GM18511 (cell line): ENCODE results near the gene HINFP.
A peak's percentile ranks its signal among the peaks of the same experiment; 100 is the strongest.
"Not testable (repeated sequence)": the region's sequence is repeated elsewhere in the genome, so short reads cannot be mapped to it uniquely, and the experiment has no call there.

Source experiments
- ATAC-seq: cut with Tn5 transposase; IDR thresholded peaks from one replicate; pipeline ENCODE4 v1.9.1; 2021; ENCODE audit warnings: mild to moderate bottlenecking, moderate library complexity; ENCODE audit not compliant: unreplicated experiment

Gene HINFP

GRCh38 chr11:119116601-119117000, 4.8 kb upstream of the HINFP start:
- ATAC-seq = no peak

DNA sequence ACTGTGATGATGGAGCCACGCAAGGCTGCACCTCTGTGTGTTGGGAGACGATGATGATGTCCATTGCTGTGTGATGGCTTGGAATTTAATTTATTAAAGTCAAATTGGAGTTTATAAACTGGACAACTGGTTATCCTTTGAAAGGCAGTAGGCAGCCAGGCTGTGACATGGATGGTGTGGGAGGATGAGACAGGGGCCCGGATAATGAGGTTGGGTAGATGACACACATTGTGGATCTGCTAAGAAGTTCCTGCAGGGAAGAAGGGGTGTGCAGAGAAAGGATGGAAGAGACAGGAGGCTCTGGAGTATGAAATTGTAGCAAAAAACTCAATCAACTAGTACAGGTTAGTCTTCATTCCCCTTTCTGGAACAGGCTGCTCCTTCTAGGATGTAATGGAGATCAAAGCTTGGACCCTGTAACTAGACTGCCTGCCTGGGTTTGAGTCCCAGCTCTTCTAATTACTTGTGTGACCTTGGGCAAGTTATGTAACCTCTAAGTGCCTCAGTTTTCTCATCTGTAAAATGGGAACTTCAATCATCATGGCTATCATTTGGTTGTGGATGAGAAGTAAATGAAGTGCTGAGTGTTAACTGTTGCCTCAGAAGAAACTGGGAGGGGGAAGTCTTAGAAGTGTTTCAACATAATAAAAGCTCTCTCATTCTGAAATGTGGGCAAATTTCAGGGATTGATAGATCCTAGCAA, 4.2 kb upstream of the HINFP start:
- ATAC-seq = no peak

DNA sequence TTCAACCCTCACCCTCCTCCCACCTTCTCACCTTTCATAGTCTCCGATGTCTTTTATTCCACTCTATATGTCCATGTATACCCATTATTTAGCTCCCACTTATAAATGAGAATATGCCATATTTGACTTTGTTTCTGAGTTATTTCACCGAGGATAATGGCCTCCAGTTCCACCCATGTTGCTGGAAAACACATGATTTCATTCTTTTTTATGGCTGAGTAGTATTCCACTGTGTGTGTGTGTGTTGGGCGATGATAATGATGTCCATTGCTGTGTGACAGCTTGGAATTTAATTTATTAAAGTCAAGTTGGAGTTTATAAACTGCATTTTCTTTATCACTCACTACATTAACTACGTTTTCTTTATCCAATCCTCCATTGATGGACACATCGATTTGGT, 3.2 kb upstream of the HINFP start:
- ATAC-seq = no peak

GRCh38 chr11:119118946-119119345, 2.4 kb upstream of the HINFP start:
- ATAC-seq = no peak

- ATAC-seq = no peak
Measured at GRCh38 chr11:119120639-119121007, 757 bp upstream of the HINFP start.

- no peak for ATAC-seq
Measured at GRCh38 chr11:119121811-119122124, 388 bp downstream of the HINFP start.

DNA sequence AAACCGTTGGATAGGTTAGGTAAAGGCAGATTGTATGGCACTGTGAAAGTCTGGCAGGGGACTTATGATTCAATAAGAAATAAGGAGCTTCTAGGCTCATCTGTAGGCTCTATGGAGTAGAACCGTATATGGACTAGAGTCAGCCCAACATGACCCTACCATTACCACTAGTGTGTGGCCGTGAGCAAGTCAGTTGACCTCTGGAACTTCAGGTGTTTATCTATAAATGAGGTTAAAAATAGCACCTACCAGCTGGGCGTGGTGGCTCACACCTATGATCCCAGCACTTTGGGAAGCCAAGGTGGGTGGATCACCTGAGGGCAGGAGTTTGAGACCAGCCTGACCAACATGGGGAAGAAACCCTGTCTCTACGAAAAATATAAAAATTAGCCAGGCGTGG, 4.4 kb downstream of the HINFP start:
- ATAC-seq = no peak

- ATAC-seq = no peak
Measured at GRCh38 chr11:119126675-119127268, 5.4 kb downstream of the HINFP start.

DNA sequence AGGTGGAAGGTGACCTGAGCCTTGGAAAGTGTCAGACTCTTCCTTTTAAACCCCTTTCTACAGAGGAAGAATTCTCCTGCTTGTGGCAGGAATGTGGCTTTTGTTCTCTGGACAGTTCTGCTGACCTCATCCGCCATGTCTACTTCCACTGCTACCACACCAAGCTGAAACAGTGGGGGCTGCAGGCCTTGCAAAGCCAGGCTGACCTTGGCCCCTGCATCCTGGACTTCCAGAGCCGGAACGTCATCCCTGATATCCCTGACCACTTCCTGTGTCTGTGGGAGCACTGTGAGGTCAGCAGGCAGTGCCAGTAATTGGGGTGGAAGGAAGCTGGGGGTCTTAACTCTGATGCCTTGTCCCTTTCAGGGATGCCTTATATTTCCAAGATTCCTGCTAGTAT, 9.3 kb downstream of the HINFP start:
- no peak for ATAC-seq

DNA sequence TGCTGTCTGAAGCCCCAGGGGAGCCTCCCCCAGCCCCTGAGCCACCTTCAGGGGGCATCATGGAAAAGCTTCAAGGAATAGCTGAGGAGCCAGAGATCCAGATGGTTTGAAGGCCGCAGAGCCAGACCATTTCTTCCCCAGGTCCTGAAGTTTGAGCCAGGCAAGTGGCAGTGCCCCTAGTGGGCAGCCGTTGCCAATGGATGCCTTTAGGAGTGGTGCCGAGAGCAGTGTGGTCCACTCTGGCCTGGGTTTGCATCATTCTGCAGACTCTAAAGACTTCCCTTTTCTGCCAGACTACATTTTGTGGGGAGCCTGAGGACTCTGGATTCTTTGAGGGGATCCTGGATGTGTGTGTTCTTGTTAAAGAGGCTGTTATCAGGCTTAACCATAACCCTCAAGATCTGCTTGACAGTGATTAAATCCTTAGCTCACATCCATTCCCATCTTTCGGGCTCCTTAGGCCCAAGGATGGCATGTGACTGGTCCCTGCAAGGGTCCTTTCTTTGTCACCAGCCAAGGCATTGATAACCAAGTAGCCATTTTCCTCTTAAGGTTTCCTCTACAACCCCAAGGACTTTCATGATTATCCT, 13.1 kb downstream of the HINFP start:
- ATAC-seq = no peak

- not testable (repeated sequence) for ATAC-seq
Measured at GRCh38 chr11:119139276-119139675, 17.9 kb downstream of the HINFP start.

- ATAC-seq = peak; percentile 61
Measured at GRCh38 chr11:119144825-119145486, 23.6 kb downstream of the HINFP start.

GRCh38 chr11:119145551-119145950, 24.2 kb downstream of the HINFP start:
- no peak for ATAC-seq

DNA sequence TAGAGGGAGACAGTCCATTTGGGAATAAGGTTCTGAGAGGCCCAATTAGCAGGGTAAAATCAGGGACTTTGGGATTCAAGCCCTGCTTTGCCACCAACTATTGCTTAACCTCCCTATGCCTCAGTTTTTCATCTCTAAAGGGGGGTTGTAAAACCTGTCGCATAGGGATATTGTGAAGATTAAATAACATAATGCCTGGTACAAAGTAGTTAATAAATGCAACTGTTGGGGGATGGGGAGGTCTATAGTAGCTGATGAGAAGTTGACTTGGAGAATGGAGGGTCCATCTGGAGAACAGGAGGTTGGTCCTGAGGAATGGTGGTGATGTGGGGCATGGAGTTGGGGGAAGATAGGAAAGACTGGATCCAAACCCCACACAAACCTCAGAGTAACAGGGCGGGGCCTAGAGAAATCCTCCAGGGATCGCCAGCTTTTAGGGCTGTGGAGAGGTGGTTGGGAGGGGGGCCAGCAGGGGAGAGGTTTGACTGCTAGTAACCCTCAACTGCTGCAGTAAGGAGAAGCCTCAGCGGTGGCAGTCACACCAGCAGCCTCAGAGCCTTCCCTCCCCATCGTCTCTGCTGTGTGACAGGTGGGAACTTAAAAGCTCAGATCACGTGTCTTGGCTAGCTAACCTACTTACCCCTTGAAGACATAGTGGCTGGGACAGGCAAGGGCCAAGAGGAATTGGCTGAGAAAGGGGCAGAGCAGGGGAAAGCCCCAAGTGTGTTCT, 26.4 kb downstream of the HINFP start:
- no peak for ATAC-seq

GRCh38 chr11:119148720-119149017, 27.3 kb downstream of the HINFP start:
- no peak for ATAC-seq

DNA sequence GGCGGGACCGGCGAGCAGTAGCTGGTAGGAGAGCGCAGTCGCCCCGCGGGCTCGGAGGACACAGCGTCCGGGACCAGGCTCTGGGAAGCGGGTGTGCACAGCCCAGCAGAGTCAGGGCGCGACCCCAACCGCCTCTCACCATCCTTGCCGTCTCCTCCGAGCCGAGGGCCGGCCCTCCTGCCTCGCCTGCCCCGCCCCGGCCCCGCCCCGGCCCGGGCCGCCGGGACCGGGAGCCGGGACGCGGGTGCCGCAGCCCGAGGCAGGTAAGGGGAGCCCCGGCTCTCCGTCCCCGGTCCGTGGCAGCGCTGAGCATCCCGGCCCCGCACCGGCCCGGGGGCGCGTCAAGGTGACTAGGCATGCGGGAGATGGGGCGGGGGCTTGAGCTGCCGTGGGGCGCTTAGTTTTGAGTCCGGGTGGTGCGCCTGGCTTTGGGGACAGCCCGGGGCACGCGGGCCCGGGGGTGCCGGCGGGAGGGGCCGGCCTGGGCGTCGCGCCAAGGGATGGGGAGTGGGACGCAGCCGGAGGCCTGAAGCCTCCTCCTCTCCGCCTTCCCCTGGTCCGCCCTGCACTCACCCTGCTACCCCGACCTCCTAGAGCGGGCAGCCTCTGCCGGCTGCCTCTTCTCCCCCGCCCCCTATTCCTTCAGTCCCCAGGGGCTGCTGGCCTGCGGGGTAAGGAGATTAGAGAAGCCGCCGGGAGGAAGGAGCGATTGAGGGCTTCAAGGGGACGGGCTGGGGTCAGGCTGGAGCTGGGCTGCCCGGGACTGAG, 27.8 kb downstream of the HINFP start, which contains the start of gene ABCG4:
Gene ABCG4, plus strand, starts transcription at position 35 of the 768 bp plus-strand sequence. CDS start 914 bp downstream, outside the sequence.
- ATAC-seq = no peak

DNA sequence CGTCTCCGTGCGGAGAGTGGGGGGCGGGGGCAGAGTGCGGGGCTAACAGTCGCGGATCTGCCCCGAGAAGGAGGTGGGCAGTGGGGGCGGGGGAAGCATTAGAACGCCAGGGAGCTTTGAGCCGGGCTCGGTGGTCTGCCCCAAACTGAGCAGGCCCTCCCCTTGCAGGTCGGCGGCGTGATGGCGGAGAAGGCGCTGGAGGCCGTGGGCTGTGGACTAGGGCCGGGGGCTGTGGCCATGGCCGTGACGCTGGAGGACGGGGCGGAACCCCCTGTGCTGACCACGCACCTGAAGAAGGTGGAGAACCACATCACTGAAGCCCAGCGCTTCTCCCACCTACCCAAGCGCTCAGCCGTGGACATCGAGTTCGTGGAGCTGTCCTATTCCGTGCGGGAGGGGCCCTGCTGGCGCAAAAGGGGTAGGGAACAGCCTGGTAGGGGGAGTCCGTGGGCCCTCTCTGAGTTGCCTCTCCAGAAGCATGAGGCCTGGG, 28.5 kb downstream of the HINFP start:
- ATAC-seq = no peak

DNA sequence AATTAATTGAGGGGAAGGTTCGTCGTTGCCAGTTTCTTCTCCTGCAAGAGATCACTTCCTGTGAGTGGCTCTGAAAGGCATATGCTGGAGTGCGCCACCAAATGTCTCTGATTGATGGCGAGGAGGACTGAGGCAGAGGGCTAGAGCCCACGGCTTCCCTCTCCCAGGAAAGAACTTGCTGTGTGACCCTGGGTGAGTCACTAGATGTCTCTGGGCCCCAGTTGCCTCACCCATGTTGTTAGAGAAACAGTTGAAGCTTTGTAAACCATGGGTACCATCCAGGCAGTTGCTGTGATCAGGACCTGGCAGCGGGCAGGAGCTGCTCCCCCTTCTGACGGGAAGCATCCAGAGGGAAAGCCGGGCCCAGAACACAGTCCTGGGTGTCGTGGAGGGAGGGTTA, 30.7 kb downstream of the HINFP start:
- no peak for ATAC-seq

GRCh38 chr11:119152604-119153003, 31.2 kb downstream of the HINFP start:
- no peak for ATAC-seq

DNA sequence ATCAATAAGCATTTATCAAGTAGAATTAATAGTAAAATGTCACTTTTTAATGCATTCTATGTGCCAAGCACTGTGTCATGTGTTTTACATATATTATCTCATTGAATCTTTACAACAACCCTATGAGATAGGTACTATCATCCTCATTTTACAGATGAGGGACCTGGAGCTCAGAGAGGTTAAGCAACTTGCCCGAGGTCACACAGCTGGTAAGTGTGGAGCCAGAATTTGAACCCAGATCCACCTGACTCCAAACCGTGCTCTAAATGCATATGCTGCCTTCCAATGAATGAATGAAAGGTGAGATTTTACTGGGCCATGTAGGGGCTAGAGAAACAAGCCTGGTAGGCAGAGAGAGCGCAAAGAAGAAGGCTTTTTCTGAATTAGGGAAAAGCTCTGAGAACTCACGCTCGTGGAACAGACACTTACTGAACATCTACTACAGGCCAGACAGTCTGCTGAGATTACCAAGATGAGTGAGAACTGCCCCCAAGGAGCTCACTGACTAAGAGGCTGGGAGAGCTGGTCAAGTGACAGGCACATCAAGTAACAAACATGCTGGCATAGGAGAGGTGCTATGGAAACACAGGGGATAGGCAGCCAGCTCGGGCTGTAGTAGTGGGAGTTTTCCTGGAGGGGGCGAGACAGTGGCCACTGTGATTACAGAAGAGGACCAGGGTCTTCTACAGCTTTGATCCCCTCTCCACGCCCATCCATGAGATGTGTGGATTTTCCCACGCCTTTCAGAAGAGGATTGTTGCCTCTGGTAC, 31.9 kb downstream of the HINFP start:
- ATAC-seq = no peak
